Mesendoderm (in vitro differentiated cells): ENCODE data around the gene CHST8.
A peak's percentile ranks its signal among the peaks of the same experiment; 100 is the strongest.

ENCODE experiments used
- DNase-seq: peaks from one replicate; pipeline ENCODE4 v3.0.0; 2013
- H2AK5ac ChIP-seq: 2 replicates; pipeline ENCODE4 v1.6.1; 2013; ENCODE audit warnings: low read length, inconsistent platforms
- H2BK120ac ChIP-seq: 2 replicates; pipeline ENCODE4 v1.6.1; 2013; ENCODE audit warnings: low read depth, mild to moderate bottlenecking, low read length, moderate library complexity, mixed read lengths
- H2BK15ac ChIP-seq: replicated peaks from 2 replicates; pipeline ENCODE4 v1.6.1; 2013; ENCODE audit warnings: low read depth, mild to moderate bottlenecking, moderate library complexity
- H2BK5ac ChIP-seq: 2 replicates; pipeline ENCODE4 v1.6.1; 2013; ENCODE audit warnings: low read length, inconsistent platforms
- H3K18ac ChIP-seq: 2 replicates; pipeline ENCODE4 v1.6.1; 2013; ENCODE audit warnings: mild to moderate bottlenecking, low read length, mixed read lengths
- H3K23ac ChIP-seq: one replicate; pipeline ENCODE4 v1.6.1; 2013; ENCODE audit warnings: low read length
- H3K27ac ChIP-seq: 2 replicates; pipeline ENCODE4 v1.5.1; 2013; ENCODE audit warnings: low read depth, mild to moderate bottlenecking, inconsistent platforms, low read length, moderate library complexity
- H3K27me3 ChIP-seq: 2 replicates; pipeline ENCODE4 v1.6.1; 2013; ENCODE audit warnings: low read length, control low read depth, mild to moderate bottlenecking, inconsistent platforms; ENCODE audit not compliant: insufficient read depth, poor library complexity
- H3K36me3 ChIP-seq: 2 replicates; pipeline ENCODE4 v1.6.1; 2013; ENCODE audit warnings: low read length, inconsistent platforms; ENCODE audit not compliant: control insufficient read depth, insufficient read depth
- H3K4ac ChIP-seq: one replicate; pipeline ENCODE4 v1.6.1; 2013; ENCODE audit warnings: low read depth, mild to moderate bottlenecking, low read length, moderate library complexity
- H3K4me1 ChIP-seq: 2 replicates; pipeline ENCODE4 v1.6.1; 2013; ENCODE audit warnings: low read depth, low read length, inconsistent platforms; ENCODE audit not compliant: control insufficient read depth
- H3K4me2 ChIP-seq: 2 replicates; pipeline ENCODE4 v1.6.1; 2013; ENCODE audit warnings: low read length
- H3K4me3 ChIP-seq: 2 replicates; pipeline ENCODE4 v1.5.1; 2013; ENCODE audit warnings: mild to moderate bottlenecking, low read length
- H3K56ac ChIP-seq: one replicate; pipeline ENCODE4 v1.6.1; 2013; ENCODE audit warnings: low read length
- H3K79me1 ChIP-seq: 2 replicates; pipeline ENCODE4 v1.6.1; 2013; ENCODE audit warnings: low read length, inconsistent platforms
- H3K79me2 ChIP-seq: 2 replicates; pipeline ENCODE4 v1.6.1; 2013; ENCODE audit warnings: mild to moderate bottlenecking, low read length; ENCODE audit not compliant: control insufficient read depth, insufficient read depth
- H3K9ac ChIP-seq: 2 replicates; pipeline ENCODE4 v1.6.1; 2013; ENCODE audit warnings: low read length, inconsistent platforms
- H4K5ac ChIP-seq: one replicate; pipeline ENCODE4 v1.6.1; 2013; ENCODE audit warnings: low read length
- H4K8ac ChIP-seq: one replicate; pipeline ENCODE4 v1.6.1; 2013; ENCODE audit warnings: low read depth, mild to moderate bottlenecking, control low read depth, low read length, moderate library complexity
- WGBS: extraction: QIAGEN DNeasy Blood & Tissue Kit; methylation state at CpG from one replicate; pipeline ENCODE4 v1.1.7; 2013; ENCODE audit warnings: low lambda C conversion rate, missing lambda C conversion rate; ENCODE audit not compliant: insufficient coverage; ENCODE audit errors: extremely low coverage; 5-methylcytosine and 5-hydroxymethylcytosine counted together

CHST8 gene

GRCh38 chr19:33797802-33798671, 176.3 kb downstream of the CHST8 start:
- no CpG with 5 or more reads among the region's 61 CpGs for WGBS
- peak; percentile 77 for DNase-seq
- H3K27ac ChIP-seq, result peak overlapping the region; percentile 96

GRCh38 chr19:33798681-33799111, 176.9 kb downstream of the CHST8 start:
- H3K27ac ChIP-seq, result peak overlapping the region; percentile 63
- peaks cover 19% of the 10 kb centered on the region for H3K79me1 ChIP-seq
- H2BK5ac ChIP-seq, result peak overlapping the region; percentile 55
- peaks cover 14% of the 10 kb centered on the region for H3K79me2 ChIP-seq
- no peak overlapping the region for H4K8ac ChIP-seq
- peak overlapping the region; percentile 15 for H3K23ac ChIP-seq
- H4K5ac ChIP-seq, result no peak overlapping the region
- peak overlapping the region; percentile 61 for H3K4me3 ChIP-seq
- H3K56ac ChIP-seq, result peak overlapping the region; percentile 94
- no peak overlapping the region for H2BK120ac ChIP-seq
- DNase-seq, result peak; percentile 63
- no CpG with 5 or more reads among the region's 12 CpGs for WGBS
- no peak overlapping the region for H3K4ac ChIP-seq
- peaks cover 3% of the 10 kb centered on the region for H3K36me3 ChIP-seq
- H2BK15ac ChIP-seq, result no peak overlapping the region
- peaks cover 7% of the 10 kb centered on the region for H3K4me1 ChIP-seq
- H3K18ac ChIP-seq, result peak overlapping the region; percentile 96
- H3K27me3 ChIP-seq, result no peaks in the 10 kb centered on the region
- H3K9ac ChIP-seq, result peak overlapping the region; percentile 91
- H3K4me2 ChIP-seq, result peak overlapping the region; percentile 91
- H2AK5ac ChIP-seq, result no peak overlapping the region

More at GRCh38 chr19:33797802-33798671, 176.3 kb downstream of the CHST8 start:
- Histone ChIP-seq H3K56ac (peak overlapping the region; percentile 95), H4K8ac (no peak overlapping the region), H3K79me2 (peaks cover 14% of the 10 kb centered on the region), H3K23ac (peak overlapping the region; percentile 15), H3K4me2 (peak overlapping the region; percentile 91), H2AK5ac (no peak overlapping the region), H3K4me1 (peaks cover 7% of the 10 kb centered on the region), H2BK120ac (no peak overlapping the region), H3K4me3 (peak overlapping the region; percentile 87), H3K18ac (peak overlapping the region; percentile 99), H2BK15ac (no peak overlapping the region), H3K27me3 (no peaks in the 10 kb centered on the region), H3K79me1 (peaks cover 19% of the 10 kb centered on the region), H4K5ac (no peak overlapping the region), H3K9ac (peak overlapping the region; percentile 99), H3K4ac (peak overlapping the region; percentile 65), H3K36me3 (peaks cover 3% of the 10 kb centered on the region), H2BK5ac (peak overlapping the region; percentile 55)

- Histone ChIP-seq H3K23ac (no peak overlapping the region), H4K8ac (no peak overlapping the region), H3K9ac (peak overlapping the region; percentile 91), H3K18ac (no peak overlapping the region), H3K4me3 (no peak overlapping the region), H3K36me3 (peaks cover 3% of the 10 kb centered on the region), H4K5ac (no peak overlapping the region), H2BK15ac (no peak overlapping the region), H3K79me2 (peaks cover 18% of the 10 kb centered on the region), H3K4me1 (peaks cover 6% of the 10 kb centered on the region), H3K27ac (peak overlapping the region; percentile 9), H3K4ac (no peak overlapping the region), H2AK5ac (no peak overlapping the region), H3K56ac (peak overlapping the region; percentile 75), H3K79me1 (peaks cover 21% of the 10 kb centered on the region), H3K27me3 (no peaks in the 10 kb centered on the region), H3K4me2 (peak overlapping the region; percentile 7), H2BK120ac (no peak overlapping the region), H2BK5ac (no peak overlapping the region)
- no CpG with 5 or more reads among the region's 5 CpGs for WGBS
- peak; percentile 66 for DNase-seq
Measured at GRCh38 chr19:33799476-33799875, 177.7 kb downstream of the CHST8 start.

- Histone ChIP-seq H3K4me2 (no peak overlapping the region), H2AK5ac (no peak overlapping the region), H2BK15ac (no peak overlapping the region), H4K8ac (no peak overlapping the region), H3K27me3 (no peaks in the 10 kb centered on the region), H3K23ac (no peak overlapping the region), H3K56ac (peak overlapping the region; percentile 75), H4K5ac (no peak overlapping the region), H3K4me3 (no peak overlapping the region), H3K27ac (peak overlapping the region; percentile 9), H3K36me3 (peaks cover 3% of the 10 kb centered on the region), H3K79me2 (peaks cover 20% of the 10 kb centered on the region), H2BK120ac (no peak overlapping the region), H3K9ac (no peak overlapping the region), H3K79me1 (peaks cover 21% of the 10 kb centered on the region), H3K4me1 (peaks cover 4% of the 10 kb centered on the region), H2BK5ac (no peak overlapping the region), H3K4ac (no peak overlapping the region), H3K18ac (no peak overlapping the region)
- no peak for DNase-seq
- WGBS, result no CpG with 5 or more reads among the region's 16 CpGs
Measured at GRCh38 chr19:33800012-33800680, 178.4 kb downstream of the CHST8 start.

- H3K56ac ChIP-seq, result no peak overlapping the region
- H4K5ac ChIP-seq, result no peak overlapping the region
- peaks cover 31% of the 10 kb centered on the region for H3K79me1 ChIP-seq
- peaks cover 3% of the 10 kb centered on the region for H3K36me3 ChIP-seq
- no CpG with 5 or more reads among the region's 5 CpGs for WGBS
- no peak overlapping the region for H3K27ac ChIP-seq
- H4K8ac ChIP-seq, result no peak overlapping the region
- H3K9ac ChIP-seq, result no peak overlapping the region
- no peak overlapping the region for H2BK5ac ChIP-seq
- no peak overlapping the region for H3K4me2 ChIP-seq
- DNase-seq, result no peak
- no peaks in the 10 kb centered on the region for H3K27me3 ChIP-seq
- H3K23ac ChIP-seq, result no peak overlapping the region
- peaks cover 4% of the 10 kb centered on the region for H3K4me1 ChIP-seq
- no peak overlapping the region for H2BK15ac ChIP-seq
- no peak overlapping the region for H3K4me3 ChIP-seq
- no peak overlapping the region for H2AK5ac ChIP-seq
- no peak overlapping the region for H3K4ac ChIP-seq
- peaks cover 20% of the 10 kb centered on the region for H3K79me2 ChIP-seq
- H2BK120ac ChIP-seq, result no peak overlapping the region
- no peak overlapping the region for H3K18ac ChIP-seq
Measured at GRCh38 chr19:33801411-33801810, 179.7 kb downstream of the CHST8 start.
